HS-27A (cell line): ENCODE measurements around the gene OR13J1.

ENCODE experiments used
- DNase-seq: peaks from one replicate; pipeline ENCODE4 v3.0.0-alpha.2; 2012; ENCODE audit warnings: low read depth, missing footprints

OR13J1 gene

GRCh38 chr9:35859310-35859989 is 10.8 kb downstream of the OR13J1 start:
- no peak for DNase-seq

GRCh38 chr9:35858458-35858857 is 11.7 kb downstream of the OR13J1 start:
- DNase-seq, result no peak

GRCh38 chr9:35856882-35857281 is 13.3 kb downstream of the OR13J1 start:
- DNase-seq, result no peak

GRCh38 chr9:35856206-35856605 is 14.0 kb downstream of the OR13J1 start:
- no peak for DNase-seq

- DNase-seq, result no peak
Observed at GRCh38 chr9:35854091-35854762, 16.0 kb downstream of the OR13J1 start.

GRCh38 chr9:35852876-35853865 is 17.0 kb downstream of the OR13J1 start:
- no peak for DNase-seq

GRCh38 chr9:35852267-35852815 is 17.9 kb downstream of the OR13J1 start:
- DNase-seq, result no peak

- peak; percentile 47 for DNase-seq
Observed at GRCh38 chr9:35847792-35848572, 22.2 kb downstream of the OR13J1 start.

GRCh38 chr9:35845824-35846771 is 24.1 kb downstream of the OR13J1 start:
- no peak for DNase-seq

GRCh38 chr9:35844628-35845270 is 25.5 kb downstream of the OR13J1 start:
- DNase-seq, result peak; percentile 72

GRCh38 chr9:35842795-35843194 is 27.4 kb downstream of the OR13J1 start:
- DNase-seq, result no peak

GRCh38 chr9:35842020-35842745 is 28.0 kb downstream of the OR13J1 start:
- DNase-seq, result no peak

GRCh38 chr9:35841645-35841900 is 28.6 kb downstream of the OR13J1 start:
- DNase-seq, result no peak

GRCh38 chr9:35840881-35841644 is 29.1 kb downstream of the OR13J1 start:
- no peak for DNase-seq

- no peak for DNase-seq
Observed at GRCh38 chr9:35839926-35840325, 30.3 kb downstream of the OR13J1 start.

GRCh38 chr9:35836595-35836994 is 33.6 kb downstream of the OR13J1 start:
- DNase-seq, result no peak

GRCh38 chr9:35835766-35836165 is 34.4 kb downstream of the OR13J1 start:
- no peak for DNase-seq

- no peak for DNase-seq
Observed at GRCh38 chr9:35835216-35835632, 35.0 kb downstream of the OR13J1 start.
